ENCODE measurements around the gene LRRC8E. TPM values are rescaled to one million over a fixed set of nuclear protein-coding genes. Genes with fewer than 3 reads are reported as not detected.

LRRC8E gene
- total and polyA plus RNA-seq, 2 experiments from 2014 or later, result 3.3 to 4.5 TPM

- no peak overlapping the region for H3K4me3 ChIP-seq
- no peak for DNase-seq (ENCODE audit: low spot score)
- H4K20me1 ChIP-seq (ENCODE audit: insufficient read depth, poor library complexity, severe bottlenecking), result no peaks in the 10 kb centered on the region
- H3K4me2 ChIP-seq, result no peak overlapping the region
- H3K9me3 ChIP-seq (ENCODE audit: low read depth), result no peaks in the 10 kb centered on the region
- 90% methylated on average over 25 of the region's 26 CpGs for WGBS (ENCODE audit: low lambda C conversion rate, missing lambda C conversion rate)
- H3K4me1 ChIP-seq (ENCODE audit: insufficient read depth), result peaks cover 4% of the 10 kb centered on the region
- no peaks in the 10 kb centered on the region for H3K9me2 ChIP-seq (replicated peaks; ENCODE audit: insufficient read depth)
- H3K27ac ChIP-seq, result no peak overlapping the region
- H3K27me3 ChIP-seq, result no peaks in the 10 kb centered on the region
- no peaks in the 10 kb centered on the region for H3K79me2 ChIP-seq
- no peaks in the 10 kb centered on the region for H3K36me3 ChIP-seq (replicated peaks; ENCODE audit: insufficient read depth, low read depth)
- no peak for TF ChIP-seq CTCF (IDR thresholded peaks at IDR 0.05; ENCODE audit: poor library complexity)
- no peak for TF ChIP-seq EZH2phosphoT487 (IDR thresholded peaks at IDR 0.05; ENCODE audit: low read depth, severe bottlenecking, unreplicated experiment)
- TF ChIP-seq EZH2 (IDR thresholded peaks at IDR 0.05; ENCODE audit: borderline replicate concordance), result no peak
- no peak overlapping the region for H2AFZ ChIP-seq
Measured at GRCh38 chr19:7855426-7856108, 32.7 kb upstream of the LRRC8E start.

GRCh38 chr19:7856109-7856591, 32.2 kb upstream of the LRRC8E start:
- WGBS (ENCODE audit: low lambda C conversion rate, missing lambda C conversion rate), result 94% methylated on average over 16 of the region's 16 CpGs
- TF ChIP-seq EZH2 (IDR thresholded peaks at IDR 0.05; ENCODE audit: borderline replicate concordance), result no peak
- no peak for TF ChIP-seq EZH2phosphoT487 (IDR thresholded peaks at IDR 0.05; ENCODE audit: low read depth, severe bottlenecking, unreplicated experiment)
- no peak for TF ChIP-seq CTCF (IDR thresholded peaks at IDR 0.05; ENCODE audit: poor library complexity)
- Histone ChIP-seq H3K4me3 (no peak overlapping the region), H2AFZ (no peak overlapping the region), H3K4me1 (ENCODE audit: insufficient read depth) (peaks cover 4% of the 10 kb centered on the region), H3K9me3 (ENCODE audit: low read depth) (no peaks in the 10 kb centered on the region), H3K36me3 (replicated peaks; ENCODE audit: insufficient read depth, low read depth) (no peaks in the 10 kb centered on the region), H3K4me2 (no peak overlapping the region), H3K79me2 (no peaks in the 10 kb centered on the region), H4K20me1 (ENCODE audit: insufficient read depth, poor library complexity, severe bottlenecking) (no peaks in the 10 kb centered on the region), H3K27ac (no peak overlapping the region), H3K27me3 (peaks cover 2% of the 10 kb centered on the region), H3K9me2 (replicated peaks; ENCODE audit: insufficient read depth) (no peaks in the 10 kb centered on the region)
- DNase-seq (ENCODE audit: low spot score), result no peak

- TF ChIP-seq EZH2phosphoT487 (IDR thresholded peaks at IDR 0.05; ENCODE audit: low read depth, severe bottlenecking, unreplicated experiment) (no peak), EZH2 (IDR thresholded peaks at IDR 0.05; ENCODE audit: borderline replicate concordance) (no peak), CTCF (IDR thresholded peaks at IDR 0.05; ENCODE audit: poor library complexity) (no peak)
- Histone ChIP-seq H3K36me3 (replicated peaks; ENCODE audit: insufficient read depth, low read depth) (no peaks in the 10 kb centered on the region), H3K9me3 (ENCODE audit: low read depth) (no peaks in the 10 kb centered on the region), H3K27me3 (peaks cover 4% of the 10 kb centered on the region), H3K4me2 (no peak overlapping the region), H2AFZ (no peak overlapping the region), H3K79me2 (no peaks in the 10 kb centered on the region), H4K20me1 (ENCODE audit: insufficient read depth, poor library complexity, severe bottlenecking) (no peaks in the 10 kb centered on the region), H3K4me3 (no peak overlapping the region), H3K4me1 (ENCODE audit: insufficient read depth) (peaks cover 6% of the 10 kb centered on the region), H3K9me2 (replicated peaks; ENCODE audit: insufficient read depth) (no peaks in the 10 kb centered on the region), H3K27ac (no peak overlapping the region)
- 86% methylated on average over 34 of the region's 38 CpGs for WGBS (ENCODE audit: low lambda C conversion rate, missing lambda C conversion rate)
- DNase-seq (ENCODE audit: low spot score), result no peak
Measured at GRCh38 chr19:7856679-7857663, 31.3 kb upstream of the LRRC8E start.
